A549 treated with Hydrocortisone at 1 μM for 4 hours (cell line): Measurements from ENCODE around the gene RNGTT. TPM values are rescaled to one million over a fixed set of nuclear protein-coding genes. Genes with fewer than 3 reads are reported as not detected.

Experiments used
- total RNA-seq: library from RNA; stranded (reverse); fragments of 200-300 nt; extraction: Qiagen RNA extraction; gene quantifications from 5 replicates; pipeline ENCODE4 v1.2.3, GENCODE V29; 2022

Gene RNGTT
- total RNA-seq, result 7.0 to 11.7 TPM (median 8.5 TPM) in 5 replicates

GRCh38 chr6:88963139-88964090 lies at the start of gene RNGTT:
Gene RNGTT (minus strand): TSS chr6:88963618. CDS start chr6:88963409, 209 bp downstream.

Other genes with a start within 250 kb of the RNGTT start
- 25.4 to 39.2 TPM (median 35.3 TPM) in 5 replicates for gene PNRC1, start 117.1 kb upstream of the RNGTT start, total RNA-seq
- gene SRSF12, start 154.5 kb upstream of the RNGTT start, total RNA-seq, result 1.3 to 2.2 TPM (median 1.7 TPM) in 5 replicates
- gene PM20D2, start 182.4 kb upstream of the RNGTT start, total RNA-seq, result 9.3 to 16.4 TPM (median 13.8 TPM) in 5 replicates